ENCODE measurements around the gene MDM2.

DNA sequence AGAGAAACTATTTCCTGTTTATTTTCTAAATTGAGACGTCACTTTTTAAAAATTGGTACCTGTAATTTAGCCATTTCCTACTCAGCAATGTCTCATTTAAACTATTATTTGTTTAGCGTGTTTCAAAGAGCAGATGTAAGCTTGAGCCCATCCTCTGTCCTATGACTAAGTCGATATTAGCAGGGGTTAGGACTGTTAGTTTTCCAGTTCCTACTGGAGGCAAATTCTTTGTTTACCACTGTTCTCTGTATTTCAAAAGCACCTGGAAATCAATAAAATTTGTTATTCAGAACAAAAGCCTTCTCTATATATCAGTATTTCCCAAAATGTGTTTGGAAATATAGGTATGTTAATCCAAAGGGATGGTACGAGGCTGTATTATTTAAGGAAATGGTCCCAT lies 42.4 kb downstream of the MDM2 start:
- TF ChIP-seq POLR2AphosphoS5 (IDR thresholded peaks at IDR 0.05; ENCODE audit: borderline replicate concordance, low read depth, low read length): no peak
- TF ChIP-seq EZH2 (IDR thresholded peaks at IDR 0.05): no peak
